HG03135 (cell line): ENCODE results near the gene TLCD3B.

Experiments used
- ATAC-seq: cut with Tn5 transposase; IDR thresholded peaks from one replicate; pipeline ENCODE4 v1.9.1; 2021; ENCODE audit warnings: mild to moderate bottlenecking, moderate library complexity; ENCODE audit not compliant: unreplicated experiment

Gene TLCD3B

GRCh38 chr16:29991571-29991904 lies 39.5 kb downstream of the TLCD3B start:
- ATAC-seq = no peak

- no peak for ATAC-seq
Observed at GRCh38 chr16:29990883-29991570, 40.0 kb downstream of the TLCD3B start.

DNA sequence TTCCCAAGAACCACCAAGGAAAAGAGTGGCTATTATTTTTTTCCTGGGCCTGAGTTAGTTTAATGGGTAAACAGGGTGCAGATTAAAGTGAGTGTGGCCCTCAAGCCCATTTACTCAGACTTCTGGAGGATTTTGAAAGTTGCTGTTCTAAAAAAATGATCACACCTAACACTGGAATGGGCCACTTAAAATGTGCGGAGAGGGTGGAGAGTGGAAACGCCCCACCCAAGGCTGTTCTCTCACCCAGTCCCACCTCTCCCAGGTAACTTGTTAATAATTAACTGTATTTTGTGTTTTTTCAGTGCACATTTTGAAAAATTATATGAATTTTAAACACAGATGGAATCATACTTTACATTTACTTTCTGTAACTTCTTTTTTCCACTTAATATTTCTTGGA lies 41.0 kb downstream of the TLCD3B start:
- ATAC-seq = no peak

- ATAC-seq = no peak
Observed at GRCh38 chr16:29989111-29989858, 41.8 kb downstream of the TLCD3B start.

GRCh38 chr16:29988346-29989075 lies 42.6 kb downstream of the TLCD3B start:
- no peak for ATAC-seq

DNA sequence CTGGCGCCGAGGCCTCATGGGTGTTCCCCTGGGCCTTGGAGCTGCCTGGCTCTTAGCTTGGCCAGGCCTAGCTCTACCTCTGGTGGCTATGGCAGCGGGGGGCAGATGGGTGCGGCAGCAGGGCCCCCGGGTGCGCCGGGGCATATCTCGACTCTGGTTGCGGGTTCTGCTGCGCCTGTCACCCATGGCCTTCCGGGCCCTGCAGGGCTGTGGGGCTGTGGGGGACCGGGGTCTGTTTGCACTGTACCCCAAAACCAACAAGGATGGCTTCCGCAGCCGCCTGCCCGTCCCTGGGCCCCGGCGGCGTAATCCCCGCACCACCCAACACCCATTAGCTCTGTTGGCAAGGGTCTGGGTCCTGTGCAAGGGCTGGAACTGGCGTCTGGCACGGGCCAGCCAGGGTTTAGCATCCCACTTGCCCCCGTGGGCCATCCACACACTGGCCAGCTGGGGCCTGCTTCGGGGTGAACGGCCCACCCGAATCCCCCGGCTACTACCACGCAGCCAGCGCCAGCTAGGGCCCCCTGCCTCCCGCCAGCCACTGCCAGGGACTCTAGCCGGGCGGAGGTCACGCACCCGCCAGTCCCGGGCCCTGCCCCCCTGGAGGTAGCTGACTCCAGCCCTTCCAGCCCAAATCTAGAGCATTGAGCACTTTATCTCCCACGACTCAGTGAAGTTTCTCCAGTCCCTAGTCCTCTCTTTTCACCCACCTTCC lies 43.5 kb downstream of the TLCD3B start:
- no peak for ATAC-seq

GRCh38 chr16:29986931-29987330 lies 44.1 kb downstream of the TLCD3B start:
- no peak for ATAC-seq

DNA sequence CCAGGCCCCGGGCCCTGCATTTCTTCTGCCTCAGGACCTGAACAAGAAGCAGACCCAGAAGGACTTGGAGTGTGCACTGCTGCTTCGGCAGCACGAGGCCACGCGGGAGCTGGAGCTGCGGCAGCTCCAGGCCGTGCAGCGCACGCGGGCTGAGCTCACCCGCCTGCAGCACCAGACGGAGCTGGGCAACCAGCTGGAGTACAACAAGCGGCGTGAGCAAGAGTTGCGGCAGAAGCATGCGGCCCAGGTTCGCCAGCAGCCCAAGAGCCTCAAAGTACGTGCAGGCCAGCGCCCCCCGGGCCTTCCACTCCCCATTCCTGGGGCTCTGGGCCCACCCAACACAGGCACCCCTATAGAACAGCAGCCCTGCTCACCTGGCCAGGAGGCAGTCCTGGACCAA lies 44.8 kb downstream of the TLCD3B start:
- no peak for ATAC-seq

DNA sequence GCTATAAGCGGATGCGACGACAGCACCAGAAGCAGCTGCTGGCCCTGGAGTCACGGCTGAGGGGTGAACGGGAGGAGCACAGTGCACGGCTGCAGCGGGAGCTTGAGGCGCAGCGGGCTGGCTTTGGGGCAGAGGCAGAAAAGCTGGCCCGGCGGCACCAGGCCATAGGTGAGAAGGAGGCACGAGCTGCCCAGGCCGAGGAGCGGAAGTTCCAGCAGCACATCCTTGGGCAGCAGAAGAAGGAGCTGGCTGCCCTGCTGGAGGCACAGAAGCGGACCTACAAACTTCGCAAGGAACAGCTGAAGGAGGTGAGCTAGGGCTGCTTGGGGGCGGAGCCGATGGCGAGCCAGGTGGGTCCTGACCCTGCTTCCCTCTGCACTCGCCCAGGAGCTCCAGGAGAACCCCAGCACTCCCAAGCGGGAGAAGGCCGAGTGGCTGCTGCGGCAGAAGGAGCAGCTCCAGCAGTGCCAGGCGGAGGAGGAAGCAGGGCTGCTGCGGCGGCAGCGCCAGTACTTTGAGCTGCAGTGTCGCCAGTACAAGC lies 45.7 kb downstream of the TLCD3B start:
- ATAC-seq = no peak

GRCh38 chr16:29984764-29985147 lies 46.3 kb downstream of the TLCD3B start:
- no peak for ATAC-seq

GRCh38 chr16:29984137-29984763 lies 46.8 kb downstream of the TLCD3B start:
- no peak for ATAC-seq

DNA sequence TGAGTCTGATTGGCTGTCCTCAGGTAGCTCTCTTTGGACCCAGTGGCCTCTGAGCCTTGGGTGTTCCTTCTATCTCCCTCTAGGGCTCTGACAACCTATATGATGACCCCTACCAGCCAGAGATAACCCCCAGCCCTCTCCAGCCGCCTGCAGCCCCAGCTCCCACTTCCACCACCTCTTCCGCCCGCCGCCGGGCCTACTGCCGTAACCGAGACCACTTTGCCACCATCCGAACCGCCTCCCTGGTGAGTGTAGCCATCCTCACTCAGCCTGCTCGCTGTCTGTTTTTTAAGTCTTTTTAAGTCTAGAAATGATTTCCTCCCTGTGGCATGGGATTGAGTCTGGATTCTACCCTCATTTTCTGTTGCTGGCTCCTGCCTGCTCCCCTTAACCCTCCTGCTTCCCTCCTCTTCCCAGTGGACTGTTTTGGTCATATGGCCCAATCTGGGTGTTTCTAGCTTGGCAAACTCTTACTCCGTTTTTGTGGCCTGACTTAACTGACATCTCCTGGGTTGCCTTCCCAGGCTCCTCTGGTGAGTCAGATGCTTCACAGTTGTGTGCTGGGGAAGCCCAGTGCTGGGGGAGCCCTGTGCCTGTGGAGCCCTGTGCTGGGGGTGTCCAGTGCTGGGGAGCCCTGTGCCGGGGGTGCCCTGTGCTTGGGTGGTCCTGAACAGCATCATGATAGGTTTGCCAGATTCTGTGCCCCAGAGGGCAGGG lies 47.5 kb downstream of the TLCD3B start:
- no peak for ATAC-seq

GRCh38 chr16:29982560-29983419 lies 48.3 kb downstream of the TLCD3B start:
- ATAC-seq = no peak

GRCh38 chr16:29978564-29979270 lies 52.4 kb downstream of the TLCD3B start:
- no peak for ATAC-seq

GRCh38 chr16:29978081-29978480 lies 53.0 kb downstream of the TLCD3B start:
- no peak for ATAC-seq

DNA sequence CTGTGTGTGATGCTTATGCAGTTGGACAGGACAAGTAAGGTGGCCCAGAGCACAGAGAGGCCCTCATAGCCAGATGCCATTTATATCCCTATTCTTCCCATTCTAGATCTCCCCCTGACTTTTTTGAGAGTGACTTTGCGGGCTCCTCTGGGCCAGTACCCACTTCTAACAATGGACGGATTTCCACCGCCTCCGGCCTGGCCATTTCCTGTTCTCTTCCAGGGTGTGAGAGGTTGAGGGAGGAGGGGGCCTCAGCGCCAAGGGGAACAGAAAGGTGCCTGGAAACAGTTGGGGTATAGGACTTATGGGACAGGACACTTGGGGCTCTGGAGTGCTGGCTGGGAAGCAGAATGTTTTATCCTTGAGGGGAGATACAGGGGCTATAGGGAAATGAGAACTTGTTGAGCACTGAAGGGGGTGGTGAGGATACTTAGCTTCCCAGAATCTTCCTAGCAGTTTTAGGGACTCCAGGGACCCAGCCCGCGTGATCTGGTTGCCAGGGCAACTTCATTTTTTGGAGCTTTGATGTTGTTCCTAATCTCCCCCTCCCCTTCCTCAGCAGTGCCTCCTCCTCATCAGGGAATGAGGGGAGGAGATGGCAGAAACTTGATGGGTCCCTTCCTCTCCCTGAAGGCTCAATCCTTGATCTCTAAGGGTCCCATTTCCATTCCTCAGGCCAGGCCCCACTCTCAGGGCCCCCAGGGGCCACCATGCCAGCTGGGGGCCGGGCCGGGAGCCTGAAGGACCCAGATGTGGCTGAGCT lies 53.8 kb downstream of the TLCD3B start:
- no peak for ATAC-seq

DNA sequence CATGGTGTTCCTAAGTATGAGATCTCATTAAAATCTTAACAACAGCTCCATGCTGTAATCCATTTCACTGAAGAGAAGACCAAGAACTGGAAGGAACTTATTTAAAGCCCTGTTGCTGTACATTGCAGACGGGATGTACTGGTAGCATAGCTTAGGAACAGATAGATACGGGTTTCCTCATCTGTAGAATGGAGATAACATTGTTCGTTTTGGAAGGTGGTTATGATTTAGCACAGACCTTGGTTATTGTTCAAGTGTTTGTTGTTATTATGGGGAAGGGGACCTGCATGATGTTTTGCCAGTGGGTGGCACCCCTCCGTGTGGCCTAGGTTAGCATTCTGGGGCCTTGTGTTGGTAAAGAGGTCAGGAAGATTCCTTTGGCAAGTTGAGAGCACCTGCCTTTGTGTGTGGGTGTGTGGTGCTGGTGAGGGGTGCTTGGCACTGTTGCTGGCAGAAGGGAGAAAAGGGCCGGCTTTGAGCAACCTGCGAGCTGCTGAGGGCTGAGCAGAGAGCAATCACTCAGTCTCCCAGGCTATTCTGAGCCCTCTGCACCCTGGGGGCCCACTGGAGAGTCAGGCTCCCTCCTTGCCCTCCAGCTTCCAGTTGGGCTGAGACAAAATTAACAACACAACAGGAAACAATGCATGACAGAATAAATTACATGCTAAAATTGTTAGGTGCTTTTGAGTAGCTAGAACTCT lies 55.1 kb downstream of the TLCD3B start:
- no peak for ATAC-seq
